H1 (cell line): ENCODE measurements around the gene ADAMTS8.

Experiments used
- CTCF ChIP-seq, 3 experiments: IDR thresholded peaks; 1 replicate in 2 of 3; 2 replicates in 1 of 3; pipeline versions ENCODE4 v1.5.1 to v1.6.1; 2011; ENCODE audit warnings: low read length in 3 of 3, mild to moderate bottlenecking in 3 of 3, inconsistent platforms in 2 of 3, low read depth in 1 of 3, moderate library complexity in 1 of 3; ENCODE audit not compliant: insufficient read depth in 1 of 3; ENCODE audit errors: control extremely low read depth in 1 of 3
- POLR2AphosphoS5 ChIP-seq: IDR thresholded peaks from 2 replicates; pipeline ENCODE4 v1.6.1; 2011; ENCODE audit warnings: low read depth, low read length

DNA sequence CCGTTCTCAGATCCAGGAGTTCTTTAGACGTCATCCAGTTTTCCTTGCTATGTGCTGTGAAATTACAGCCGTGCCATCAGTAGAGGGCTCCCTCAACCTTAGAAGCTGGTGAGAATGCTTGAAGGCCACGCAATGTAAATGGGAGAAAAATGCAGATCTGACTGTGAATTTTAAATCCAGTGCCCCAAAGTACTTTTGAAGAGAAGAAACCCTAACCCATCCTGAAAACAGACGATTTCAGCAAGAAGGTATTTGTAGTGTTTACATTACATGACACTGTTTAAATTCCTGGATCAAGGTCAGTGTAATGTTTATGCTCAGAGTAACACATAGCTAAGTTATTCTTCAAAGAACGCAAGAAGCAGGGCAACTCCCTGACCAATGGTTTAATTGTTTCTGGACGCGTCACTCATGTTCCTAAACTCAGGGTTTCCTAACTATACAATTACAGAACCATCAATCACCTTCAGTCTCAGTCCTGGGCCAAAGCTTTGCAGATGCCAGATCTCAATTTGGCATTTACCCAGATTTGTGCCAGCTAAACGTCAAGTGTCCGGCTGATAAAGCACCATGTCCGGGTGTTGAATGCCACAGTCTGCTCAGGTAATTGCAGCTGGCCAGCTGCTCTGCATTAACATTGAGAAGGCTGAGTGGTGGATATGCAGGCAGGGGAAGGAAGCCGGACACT lies 38.2 kb downstream of the ADAMTS8 start:
- TF ChIP-seq POLR2AphosphoS5 (no peak), CTCF (IDR thresholded peaks at IDR 0.05; ENCODE audit: control extremely low read depth in 1 of 3, insufficient read depth in 1 of 3, low read depth in 1 of 3, low read length in 3 of 3) (peak; percentile 1 to 61 (median 55))
